HEK293 (cell line): ENCODE data around the gene USP8.

Experiments
- CTCF ChIA-PET: fragments of 350-600 bp; formaldehyde crosslinking; extraction: SDS; loops from one replicate; lab custom pipeline; 2021; ENCODE audit warnings: antibody characterized with exemption; lab: Yijun Ruan, JAX
- POLR2A ChIA-PET: fragments of 300-600 bp; formaldehyde crosslinking; extraction: SDS; loops from one replicate; lab custom pipeline; 2020; ENCODE audit warnings: antibody characterized with exemption, inconsistent platforms; lab: Yijun Ruan, JAX
- H3K27ac ChIP-seq: fragments of 200-500 bp; sonication (Bioruptor generic); 2 replicates; pipeline ENCODE4 v1.5.1; 2014; ENCODE audit warnings: low read depth, low read length, control low read depth, inconsistent platforms; ENCODE audit errors: extremely low read depth
- H3K36me3 ChIP-seq, 2 experiments: fragments of 200-500 bp in 1 of 2; sonication (Bioruptor generic) in 1 of 2; 1 replicate in 1 of 2; 2 replicates in 1 of 2; pipeline ENCODE4 v1.5.1; 2014 to 2017; ENCODE audit warnings: inconsistent platforms in 2 of 2, low read length in 2 of 2; ENCODE audit not compliant: control insufficient read depth in 2 of 2, insufficient read depth in 1 of 2
- H3K4me1 ChIP-seq: fragments of 200-500 bp; sonication (Bioruptor generic); 2 replicates; pipeline ENCODE4 v1.5.1; 2014; ENCODE audit warnings: mild to moderate bottlenecking, low read length, inconsistent platforms; ENCODE audit not compliant: control insufficient read depth, insufficient read depth
- H3K4me3 ChIP-seq: 2 replicates; pipeline ENCODE4 v1.5.1; 2011; ENCODE audit warnings: low read depth, mild to moderate bottlenecking, control low read depth, low read length, moderate library complexity
- H3K9me3 ChIP-seq: fragments of 200-500 bp; sonication (Bioruptor generic); 2 replicates; pipeline ENCODE4 v1.5.1; 2014; ENCODE audit warnings: low read depth, low read length, inconsistent platforms; ENCODE audit not compliant: control insufficient read depth, insufficient read depth
- OSR2 ChIP-seq: fragments of 450-650 bp; formaldehyde crosslinking; IDR thresholded peaks from 2 replicates; pipeline ENCODE4 v1.5.1; 2016; ENCODE audit warnings: missing biosample characterization, missing genetic modification characterization
- OVOL3 ChIP-seq: fragments of 450-650 bp; formaldehyde crosslinking; IDR thresholded peaks from 2 replicates; pipeline ENCODE4 v1.5.1; 2016; ENCODE audit warnings: missing biosample characterization, missing genetic modification characterization
- TCF7L2 ChIP-seq: IDR thresholded peaks from 2 replicates; pipeline ENCODE4 v1.6.1; 2011; ENCODE audit warnings: low read depth, mild to moderate bottlenecking, inconsistent platforms, low read length, moderate library complexity, borderline replicate concordance
- TRIM28 ChIP-seq: IDR thresholded peaks from 2 replicates; pipeline ENCODE4 v1.6.1; 2011; ENCODE audit warnings: low read length, control low read depth, borderline replicate concordance
- ZBTB17 ChIP-seq: fragments of 450-650 bp; formaldehyde crosslinking; IDR thresholded peaks from 2 replicates; pipeline ENCODE4 v1.5.1; 2016; ENCODE audit warnings: missing biosample characterization, missing genetic modification characterization
- ZFP69B ChIP-seq: fragments of 450-650 bp; formaldehyde crosslinking; IDR thresholded peaks from 2 replicates; pipeline ENCODE4 v1.5.1; 2016; ENCODE audit warnings: missing biosample characterization, missing genetic modification characterization
- ZNF138 ChIP-seq: fragments of 450-650 bp; formaldehyde crosslinking; IDR thresholded peaks from 2 replicates; pipeline ENCODE4 v1.5.1; 2016; ENCODE audit warnings: missing biosample characterization, missing genetic modification characterization, borderline replicate concordance
- ZNF202 ChIP-seq: fragments of 450-650 bp; formaldehyde crosslinking; IDR thresholded peaks from 2 replicates; pipeline ENCODE4 v1.5.1; 2016; ENCODE audit warnings: missing biosample characterization, missing genetic modification characterization, borderline replicate concordance
- ZNF23 ChIP-seq: fragments of 450-650 bp; formaldehyde crosslinking; IDR thresholded peaks from 2 replicates; pipeline ENCODE4 v1.5.1; 2016; ENCODE audit warnings: missing biosample characterization, missing genetic modification characterization, borderline replicate concordance
- ZNF311 ChIP-seq: fragments of 450-650 bp; formaldehyde crosslinking; IDR thresholded peaks from 2 replicates; pipeline ENCODE4 v1.5.1; 2017; ENCODE audit warnings: missing biosample characterization, missing genetic modification characterization, borderline replicate concordance
- ZNF324 ChIP-seq: fragments of 450-650 bp; formaldehyde crosslinking; IDR thresholded peaks from 2 replicates; pipeline ENCODE4 v1.5.1; 2016; ENCODE audit warnings: missing biosample characterization, missing genetic modification characterization
- ZNF510 ChIP-seq: fragments of 450-650 bp; formaldehyde crosslinking; IDR thresholded peaks from 2 replicates; pipeline ENCODE4 v1.5.1; 2018; ENCODE audit warnings: mild to moderate bottlenecking, missing genetic modification characterization, missing biosample characterization; ENCODE audit not compliant: insufficient replicate concordance
- ZNF513 ChIP-seq: fragments of 450-650 bp; IDR thresholded peaks from 2 replicates; pipeline ENCODE4 v1.5.1; 2018; ENCODE audit warnings: missing biosample characterization, missing genetic modification characterization
- ZNF530 ChIP-seq: fragments of 450-650 bp; formaldehyde crosslinking; IDR thresholded peaks from 2 replicates; pipeline ENCODE4 v1.5.1; 2016; ENCODE audit warnings: low read depth, missing biosample characterization, missing genetic modification characterization
- ZNF561 ChIP-seq: fragments of 450-650 bp; IDR thresholded peaks from 2 replicates; pipeline ENCODE4 v1.5.1; 2018; ENCODE audit warnings: missing biosample characterization, missing genetic modification characterization, borderline replicate concordance
- ZNF629 ChIP-seq: fragments of 450-650 bp; formaldehyde crosslinking; IDR thresholded peaks from 2 replicates; pipeline ENCODE4 v1.5.1; 2017; ENCODE audit warnings: missing biosample characterization, missing genetic modification characterization
- ZNF664 ChIP-seq: fragments of 450-650 bp; formaldehyde crosslinking; IDR thresholded peaks from 2 replicates; pipeline ENCODE4 v1.5.1; 2016; ENCODE audit warnings: missing biosample characterization, missing genetic modification characterization
- ZNF843 ChIP-seq: fragments of 450-650 bp; formaldehyde crosslinking; IDR thresholded peaks from 2 replicates; pipeline ENCODE4 v1.5.1; 2016; ENCODE audit warnings: missing biosample characterization, missing genetic modification characterization
- TF ChIP-seq, protein P1 (sequence below): fragments of 450-650 bp; formaldehyde crosslinking; IDR thresholded peaks from 2 replicates; pipeline ENCODE4 v1.5.1; 2016; ENCODE audit warnings: missing biosample characterization, missing genetic modification characterization

The USP8 gene

DNA sequence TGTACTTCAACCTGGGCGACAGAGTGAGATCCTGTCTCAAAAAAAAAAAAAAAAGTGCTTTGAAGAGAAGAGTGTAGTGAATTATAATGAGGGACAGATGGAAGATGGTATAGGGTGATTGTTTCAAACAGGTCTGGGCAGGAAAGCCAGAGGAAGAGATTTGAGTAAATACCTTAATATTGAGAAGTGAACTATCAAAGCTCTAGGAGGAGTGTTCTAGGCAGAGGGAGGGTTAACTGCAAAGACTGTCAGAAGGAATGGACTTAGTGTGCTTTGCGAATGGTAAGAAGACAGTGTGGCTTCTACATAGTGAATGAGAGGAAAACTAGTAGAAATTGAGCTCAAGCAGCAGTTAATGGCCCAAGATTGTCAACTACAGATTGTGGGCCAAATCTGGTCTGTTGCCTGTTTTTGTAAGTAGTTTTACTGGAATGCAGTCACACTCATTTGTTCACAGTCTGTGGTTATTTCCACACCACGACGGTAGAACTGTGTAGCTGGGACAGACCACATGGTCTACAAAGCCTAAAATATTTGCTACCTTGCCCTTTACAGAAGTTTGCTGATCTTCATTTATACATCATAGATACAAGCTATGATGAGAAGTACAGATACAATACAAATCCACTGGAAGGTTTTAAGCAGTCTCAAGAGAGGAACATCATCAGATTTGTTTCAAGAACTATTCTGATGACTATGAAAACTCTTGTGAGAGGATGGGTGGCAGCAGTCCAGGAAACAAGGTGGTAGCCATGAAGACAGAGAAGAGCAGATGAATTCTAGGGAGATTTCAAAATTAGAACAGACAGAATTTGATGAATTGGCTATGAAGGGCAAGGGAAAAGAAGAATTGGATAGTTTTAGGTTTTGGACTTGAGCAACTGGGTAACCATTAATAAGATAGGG is 138.8 kb downstream of the USP8 start:
- Histone ChIP-seq H3K27ac (no peak overlapping the region), H3K4me3 (no peak overlapping the region), H3K9me3 (no peaks in the 10 kb centered on the region), H3K36me3 (peaks cover 7 to 17% of the 10 kb centered on the region in 2 experiments; a peak in 2 of 3 replicates), H3K4me1 (no peaks in the 10 kb centered on the region)
- ChIA-PET POLR2A (no interaction called here), CTCF (no interaction called here)
- TF ChIP-seq, protein P1, sequence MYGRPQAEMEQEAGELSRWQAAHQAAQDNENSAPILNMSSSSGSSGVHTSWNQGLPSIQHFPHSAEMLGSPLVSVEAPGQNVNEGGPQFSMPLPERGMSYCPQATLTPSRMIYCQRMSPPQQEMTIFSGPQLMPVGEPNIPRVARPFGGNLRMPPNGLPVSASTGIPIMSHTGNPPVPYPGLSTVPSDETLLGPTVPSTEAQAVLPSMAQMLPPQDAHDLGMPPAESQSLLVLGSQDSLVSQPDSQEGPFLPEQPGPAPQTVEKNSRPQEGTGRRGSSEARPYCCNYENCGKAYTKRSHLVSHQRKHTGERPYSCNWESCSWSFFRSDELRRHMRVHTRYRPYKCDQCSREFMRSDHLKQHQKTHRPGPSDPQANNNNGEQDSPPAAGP (tag by site-specific recombination) = no peak
- TF ChIP-seq TRIM28 = no peak
- TF ChIP-seq ZNF513 = no peak
- TF ChIP-seq ZFP69B (tag by site-specific recombination) = no peak
- no peak for TF ChIP-seq ZNF311 (tag by site-specific recombination)
- TF ChIP-seq TCF7L2 = no peak
- no peak for TF ChIP-seq OSR2 (tag by site-specific recombination)
- no peak for TF ChIP-seq ZNF561 (tag by site-specific recombination)
- TF ChIP-seq ZBTB17 = no peak
- no peak for TF ChIP-seq ZNF664 (tag by site-specific recombination)
- no peak for TF ChIP-seq ZNF324 (tag by site-specific recombination)
- TF ChIP-seq OVOL3 = no peak
- no peak for TF ChIP-seq ZNF843 (tag by site-specific recombination)
- TF ChIP-seq ZNF202 (tag by site-specific recombination) = no peak
- no peak for TF ChIP-seq ZNF23 (tag by site-specific recombination)
- no peak for TF ChIP-seq ZNF629 (tag by site-specific recombination)
- TF ChIP-seq ZNF138 (tag by site-specific recombination) = no peak
- TF ChIP-seq ZNF530 (tag by site-specific recombination) = no peak

DNA sequence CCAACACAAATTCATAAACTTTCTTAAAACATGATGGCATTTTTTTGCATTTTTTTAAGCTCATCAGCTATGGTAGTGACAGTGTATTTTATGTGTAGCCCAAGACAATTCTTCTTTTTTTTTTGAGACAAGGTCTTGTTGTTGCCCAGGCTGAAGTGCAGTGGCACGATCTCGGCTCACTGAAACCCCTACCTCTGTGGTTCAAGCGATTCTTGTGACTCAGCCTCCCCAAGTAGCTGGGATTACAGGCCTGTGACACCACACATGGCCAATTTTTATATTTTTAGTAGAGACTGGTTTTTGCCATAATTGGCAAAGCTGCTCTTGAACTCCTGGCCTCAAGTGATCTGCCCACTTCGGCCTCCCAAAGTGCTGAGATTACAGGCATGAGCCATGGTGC is 139.6 kb downstream of the USP8 start:
- H3K4me3 ChIP-seq = no peak overlapping the region
- H3K9me3 ChIP-seq = no peaks in the 10 kb centered on the region
- POLR2A ChIA-PET = no interaction called here
- CTCF ChIA-PET = no interaction called here
- no peak for TF ChIP-seq ZNF510
- TF ChIP-seq, all 188 proteins: peak for 0
- no peaks in the 10 kb centered on the region for H3K4me1 ChIP-seq
- peaks cover 7 to 17% of the 10 kb centered on the region in 2 experiments; a peak in 2 of 3 replicates for H3K36me3 ChIP-seq
- H3K27ac ChIP-seq = no peak overlapping the region
